ENCODE measurements around the gene FAF1. TPM values are rescaled to one million over a fixed set of nuclear protein-coding genes. Genes with fewer than 3 reads are reported as not detected.

FAF1 gene
- polyA plus RNA-seq, 3 donors, result 69.2 to 76.7 (median 73.4) TPM

DNA sequence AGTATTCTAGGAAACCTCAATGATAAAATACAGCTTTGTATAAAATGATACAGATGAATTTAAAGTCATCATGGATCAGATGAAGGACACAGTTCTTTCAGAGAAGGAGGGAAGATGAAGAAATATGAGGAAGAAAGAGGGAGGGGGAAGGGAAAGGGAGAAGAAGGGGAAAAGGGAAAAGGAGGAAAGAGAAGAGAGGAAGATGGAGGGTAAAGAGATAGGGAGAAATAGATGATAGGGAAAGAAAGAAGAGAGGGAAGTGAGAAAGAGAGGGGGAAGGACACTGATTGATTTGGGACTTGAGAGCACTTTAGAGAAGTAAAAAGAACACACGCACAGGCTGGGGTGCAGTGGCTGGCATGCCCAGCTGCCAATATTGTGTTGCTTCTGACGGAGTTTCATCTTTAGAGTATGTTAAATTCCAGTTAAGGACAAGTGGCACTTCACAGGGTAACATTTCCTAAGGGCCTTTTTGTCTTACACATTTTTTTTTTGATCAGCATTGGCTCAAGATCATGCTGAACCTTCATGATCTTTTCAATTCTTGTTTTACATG lies 300.9 kb downstream of the FAF1 start:
- DNase-seq (ENCODE audit: low read depth in 3 of 3, low spot score in 2 of 3), result no peak

- no peak for DNase-seq (ENCODE audit: low read depth in 3 of 3, low spot score in 2 of 3)
These were observed 301.5 kb downstream of the FAF1 start for GRCh38 chr1:50658459-50659076.

DNA sequence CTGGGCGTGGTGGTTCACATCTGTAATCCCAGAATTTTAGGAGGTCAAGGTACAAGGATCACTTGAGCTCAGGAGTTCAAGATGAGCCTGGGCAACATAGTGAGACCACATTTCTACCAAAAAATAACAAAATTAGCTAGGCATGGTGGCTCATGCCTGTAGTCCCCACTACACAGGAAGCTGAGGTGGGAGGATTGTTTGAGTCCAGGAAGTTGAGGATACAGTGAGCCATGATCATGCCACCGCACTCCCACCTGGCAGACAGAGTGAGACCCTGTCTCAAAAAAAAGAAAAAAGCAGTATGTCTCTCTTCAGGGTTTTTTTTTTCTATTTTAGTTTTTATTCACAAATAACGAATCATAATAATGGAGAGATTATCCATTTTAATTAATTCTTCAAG lies 303.1 kb downstream of the FAF1 start:
- no peak for DNase-seq (ENCODE audit: low read depth in 3 of 3, low spot score in 2 of 3)

DNA sequence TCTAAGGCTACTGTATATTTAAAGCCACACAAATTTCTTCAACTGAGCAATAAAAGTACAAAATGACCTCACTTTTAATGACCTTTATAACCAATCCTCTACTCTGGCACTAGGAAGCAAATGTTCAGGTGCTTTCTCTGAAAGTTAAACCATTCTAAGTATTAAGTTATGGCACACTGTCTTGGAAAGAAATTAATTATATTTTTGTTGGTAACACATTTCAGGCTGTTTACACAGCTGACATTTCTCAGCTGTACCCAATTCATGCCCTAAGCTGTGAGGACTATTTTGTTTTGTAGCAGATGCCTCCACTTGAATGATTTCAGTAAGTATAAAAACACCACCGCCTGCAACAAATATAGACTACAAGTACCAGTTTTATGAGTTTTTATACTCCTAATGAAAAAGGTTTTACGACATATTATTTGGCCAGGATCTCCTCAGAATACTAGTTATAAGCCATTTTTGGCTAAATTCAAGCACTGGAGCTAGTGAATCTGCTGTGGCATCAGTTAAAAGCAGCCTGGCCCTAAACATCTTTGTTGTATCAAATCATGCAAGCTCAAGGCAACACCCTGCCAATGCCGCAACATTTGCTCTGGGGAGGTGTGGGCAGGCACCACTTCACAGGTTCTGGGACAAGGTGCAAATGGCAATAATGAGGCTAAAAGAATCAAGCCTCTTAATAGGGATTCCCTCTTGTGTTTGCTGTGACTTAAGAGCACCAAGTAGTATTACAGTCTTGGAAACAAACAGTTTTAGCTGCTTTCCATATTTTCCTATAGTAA lies 308.4 kb downstream of the FAF1 start:
- DNase-seq (ENCODE audit: low read depth in 3 of 3, low spot score in 2 of 3), result no peak

GRCh38 chr1:50646526-50646925 lies 313.5 kb downstream of the FAF1 start:
- DNase-seq (ENCODE audit: low read depth in 3 of 3, low spot score in 2 of 3), result no peak

DNA sequence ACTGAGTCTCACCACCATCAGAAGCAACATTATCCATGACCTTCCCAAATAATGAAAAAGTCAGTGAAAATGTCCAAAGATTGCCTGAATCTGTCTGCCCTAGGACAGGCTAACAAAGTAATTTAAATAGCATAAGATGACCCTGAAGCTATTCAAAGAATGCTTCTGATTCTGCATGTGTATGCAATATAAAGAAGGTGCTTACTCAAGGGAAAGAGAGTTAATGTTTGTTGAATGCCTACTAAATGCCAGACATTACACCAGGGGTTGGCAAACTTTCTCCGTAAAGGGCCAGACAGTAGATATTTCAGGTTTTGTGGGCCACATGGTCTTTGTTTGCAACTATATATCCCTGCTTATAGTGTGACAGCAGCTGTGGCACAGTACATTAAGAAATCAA lies 314.9 kb downstream of the FAF1 start:
- DNase-seq (ENCODE audit: low read depth in 3 of 3, low spot score in 2 of 3), result no peak

DNA sequence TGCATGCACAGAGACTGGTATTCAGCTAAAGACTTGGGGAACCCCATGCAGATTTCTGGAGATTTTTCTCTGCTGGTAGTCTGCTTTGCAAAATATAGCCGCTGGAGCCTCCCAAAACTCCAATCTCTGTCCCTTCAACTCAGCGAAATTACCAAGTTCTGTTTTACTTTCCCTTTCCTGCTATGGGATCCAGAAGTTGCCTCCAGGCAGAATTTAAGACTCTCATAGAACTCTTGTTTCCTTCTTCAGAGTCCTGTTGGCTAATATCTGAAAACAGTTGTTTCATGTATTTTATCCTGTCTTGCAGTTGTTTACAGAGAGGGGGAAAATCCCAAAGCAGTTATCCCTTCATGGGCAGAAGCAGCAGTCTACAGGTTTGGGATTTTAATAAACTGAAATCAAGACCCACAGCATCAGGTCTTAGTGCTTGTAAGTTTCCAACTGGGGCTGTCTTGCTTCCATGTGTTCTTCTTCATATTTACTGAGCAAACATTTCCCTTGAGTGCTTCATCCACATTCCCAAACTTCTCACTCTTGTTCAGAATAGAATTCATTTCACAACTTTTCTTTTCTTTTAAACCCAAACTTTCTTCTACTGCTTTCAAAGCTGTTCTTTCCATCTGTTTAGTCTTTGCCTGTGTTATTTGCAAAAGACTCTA lies 315.5 kb downstream of the FAF1 start:
- DNase-seq (ENCODE audit: low read depth in 3 of 3, low spot score in 2 of 3), result no peak

DNA sequence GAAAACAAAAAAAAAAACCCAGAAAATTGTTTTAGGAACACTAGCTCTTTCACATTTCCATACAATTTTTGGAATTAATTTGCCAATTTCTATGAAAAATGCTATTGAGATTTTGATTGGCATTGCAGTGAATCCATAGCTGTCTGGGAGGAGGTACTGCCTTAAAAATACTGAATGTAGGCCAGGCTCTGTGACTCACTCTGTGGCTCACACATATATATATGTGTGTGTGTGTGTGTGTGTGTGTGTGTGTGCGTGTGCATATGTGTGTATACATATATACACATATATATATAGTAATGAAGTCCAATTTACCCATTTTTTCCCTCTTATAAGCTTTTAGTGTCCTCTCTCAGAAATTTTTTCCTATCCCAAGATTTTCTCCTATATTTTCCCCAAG lies 322.6 kb downstream of the FAF1 start:
- DNase-seq (ENCODE audit: low read depth in 3 of 3, low spot score in 2 of 3), result no peak

DNA sequence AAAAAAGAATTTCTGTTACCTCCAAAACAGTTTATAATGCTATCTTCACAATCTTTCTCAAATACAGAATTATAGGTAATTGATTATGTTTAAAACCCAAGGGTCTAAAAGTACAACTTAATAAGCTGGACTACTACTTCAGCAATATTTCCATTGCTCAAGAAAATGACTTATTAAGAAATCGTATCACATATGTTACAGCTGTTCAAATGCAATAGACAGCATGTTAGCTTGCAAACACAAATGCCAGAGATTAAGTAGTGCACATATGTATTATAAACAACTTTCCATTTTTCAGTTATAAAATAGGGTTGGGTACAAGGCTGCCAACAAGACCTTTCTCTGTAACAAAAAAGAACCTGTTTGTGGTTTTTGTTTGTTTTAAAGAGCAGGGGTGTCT lies 325.8 kb downstream of the FAF1 start:
- no peak for DNase-seq (ENCODE audit: low read depth in 3 of 3, low spot score in 2 of 3)

DNA sequence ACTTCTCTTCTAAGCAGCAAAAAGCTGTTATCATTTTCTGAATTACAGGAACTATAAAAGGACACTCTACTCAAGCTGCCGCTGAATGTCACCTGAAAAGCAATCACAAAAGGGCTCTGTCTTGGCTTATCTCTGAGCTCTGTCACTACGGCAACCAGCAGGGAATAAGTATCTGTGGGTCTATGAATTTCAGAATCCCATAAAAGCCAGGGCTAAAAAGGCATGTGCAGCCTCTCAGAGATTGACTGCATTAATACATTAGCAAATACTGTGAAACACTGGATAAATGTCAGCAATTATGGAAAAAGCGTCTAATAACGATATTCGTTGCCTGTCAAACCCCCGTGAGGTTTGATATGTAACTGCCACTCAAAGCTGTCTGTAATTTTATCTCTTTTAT lies 326.6 kb downstream of the FAF1 start:
- no peak for DNase-seq (ENCODE audit: low read depth in 3 of 3, low spot score in 2 of 3)

DNA sequence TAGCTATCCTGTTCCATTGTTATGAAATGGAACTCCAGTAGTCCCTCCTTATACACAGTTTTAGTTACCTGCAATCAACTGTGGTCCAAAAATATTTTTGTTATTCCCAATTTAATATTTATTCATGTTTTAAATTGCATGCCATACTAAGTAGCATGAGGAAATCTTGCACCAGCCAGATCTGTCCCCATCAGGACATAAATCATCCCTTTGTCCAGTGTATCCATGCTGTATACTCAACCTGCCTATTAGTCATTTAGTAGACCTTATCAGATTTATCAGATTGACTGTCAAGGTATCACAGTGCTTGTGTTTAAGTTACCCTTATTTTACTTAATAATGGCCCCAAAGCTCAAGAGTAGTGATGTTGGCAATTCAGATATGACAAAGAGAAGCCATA lies 328.9 kb downstream of the FAF1 start:
- no peak for DNase-seq (ENCODE audit: low read depth in 3 of 3, low spot score in 2 of 3)

- DNase-seq (ENCODE audit: low read depth in 3 of 3, low spot score in 2 of 3), result no peak
These were observed 337.8 kb downstream of the FAF1 start for GRCh38 chr1:50622259-50622658.

- DNase-seq (ENCODE audit: low read depth in 3 of 3, low spot score in 2 of 3), result no peak
These were observed 339.3 kb downstream of the FAF1 start for GRCh38 chr1:50620680-50621329.

DNA sequence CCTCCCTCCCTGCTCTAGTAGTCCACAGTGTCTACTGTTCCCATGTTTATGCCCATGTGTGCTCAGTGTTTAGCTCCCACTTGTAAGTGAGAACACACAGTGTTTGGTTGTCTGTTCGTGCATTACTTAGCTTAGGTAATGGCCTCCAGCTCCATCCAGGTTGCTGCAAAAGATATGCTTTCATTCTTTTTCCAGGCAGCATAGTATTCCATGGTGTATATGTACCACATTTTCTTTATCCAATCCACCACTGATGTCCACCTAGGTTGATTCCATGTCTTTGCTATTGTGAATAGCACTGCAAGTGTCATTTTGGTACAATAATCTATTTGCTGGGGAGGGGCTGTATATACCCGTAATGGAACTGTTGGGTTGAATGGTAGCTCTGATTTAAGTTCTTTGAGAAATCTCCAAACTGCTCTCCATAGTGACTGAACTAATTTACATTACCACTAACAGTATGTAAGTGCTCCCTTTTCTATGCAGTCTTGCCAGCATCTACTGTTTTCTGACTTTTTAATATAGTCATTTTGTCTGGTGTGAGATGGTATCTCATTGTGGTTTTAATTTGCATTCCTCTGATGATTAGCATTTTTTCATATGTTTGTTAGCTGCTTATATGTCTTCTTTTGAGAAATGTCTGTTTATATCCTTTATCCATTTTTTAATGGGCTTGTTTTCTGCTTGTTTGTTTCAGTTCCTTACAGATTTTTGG lies 344.9 kb downstream of the FAF1 start:
- DNase-seq (ENCODE audit: low read depth in 3 of 3, low spot score in 2 of 3), result no peak

- no peak for DNase-seq (ENCODE audit: low read depth in 3 of 3, low spot score in 2 of 3)
These were observed 348.4 kb downstream of the FAF1 start for GRCh38 chr1:50611675-50612074.

- no peak for DNase-seq (ENCODE audit: low read depth in 3 of 3, low spot score in 2 of 3)
These were observed 349.5 kb downstream of the FAF1 start for GRCh38 chr1:50610563-50610962.

- DNase-seq (ENCODE audit: low read depth in 3 of 3, low spot score in 2 of 3), result no peak
These were observed 350.6 kb downstream of the FAF1 start for GRCh38 chr1:50609508-50609907.

- no peak for DNase-seq (ENCODE audit: low read depth in 3 of 3, low spot score in 2 of 3)
These were observed 354.7 kb downstream of the FAF1 start for GRCh38 chr1:50605186-50605875.

DNA sequence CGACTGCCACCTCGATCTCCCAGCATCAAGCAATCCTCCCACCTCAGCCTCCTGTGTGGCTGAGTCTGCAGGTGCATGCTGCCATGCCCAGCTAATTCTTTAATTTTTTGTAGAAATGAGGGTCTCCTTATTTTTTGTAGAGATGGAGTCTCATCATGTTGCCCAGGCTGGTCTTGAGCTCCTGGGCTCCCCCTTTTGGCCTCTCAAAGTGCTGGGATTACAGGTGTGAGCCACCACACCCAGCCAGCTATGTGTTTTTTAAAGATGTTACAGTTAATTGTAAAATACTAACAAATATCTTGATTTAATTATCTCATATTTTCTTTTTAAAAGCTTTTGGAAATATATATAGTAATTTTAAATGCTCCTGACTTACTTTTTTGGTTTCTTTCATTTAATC lies 355.5 kb downstream of the FAF1 start:
- no peak for DNase-seq (ENCODE audit: low read depth in 3 of 3, low spot score in 2 of 3)
